Colonic mucosa (tissue), 4 donors: ENCODE data around the gene STRBP. TPM values are rescaled to one million over a fixed set of nuclear protein-coding genes. Genes with fewer than 3 reads are reported as not detected.
"Not testable (repeated sequence)": the region's sequence is repeated elsewhere in the genome, so short reads cannot be mapped to it uniquely, and the experiment has no call there.

Experiments
- DNase-seq: peaks from one replicate; pipeline ENCODE4 v3.0.0-alpha.2; 2020
- H3K27ac ChIP-seq: fragments of 200-600 bp; one replicate; pipeline ENCODE4 v1.8.0; 2021
- H3K27me3 ChIP-seq: fragments of 200-600 bp; one replicate; pipeline ENCODE4 v1.8.0; 2021
- H3K36me3 ChIP-seq: fragments of 200-600 bp; one replicate; pipeline ENCODE4 v1.8.0; 2021
- H3K4me1 ChIP-seq: fragments of 200-600 bp; one replicate; pipeline ENCODE4 v1.8.0; 2021; ENCODE audit warnings: mild to moderate bottlenecking
- H3K4me3 ChIP-seq: fragments of 200-600 bp; one replicate; pipeline ENCODE4 v1.8.0; 2021
- H3K9ac ChIP-seq, 2 donors: one replicate each; pipeline ENCODE4 v1.7.0; 2013; ENCODE audit warnings: control low read depth in 2 of 2, low read depth in 2 of 2, low read length in 2 of 2
- H3K9me3 ChIP-seq: fragments of 200-600 bp; one replicate; pipeline ENCODE4 v1.8.0; 2021
- intact Hi-C: fragments of 100-400 bp; cut with DNase I; formaldehyde crosslinking; loops from one replicate; pipeline ENCODE4 v1.14.1; 2022
- total RNA-seq, 2 donors: library from RNA; stranded (reverse); fragmentation: NEBNext Ultra II Directional in 1 of 2; extraction: Animal tissue kit (Norgen Biotek cat#: 25700) in 1 of 2; gene quantifications; one replicate each; pipeline ENCODE4 v1.2.1, GENCODE V29; 2021
- TF ChIP-seq, protein P1 (sequence below): fragments of 200-600 bp; IDR thresholded peaks from one replicate; pipeline ENCODE4 v1.8.0; 2022; ENCODE audit warnings: antibody characterized with exemption, mild to moderate bottlenecking
- donor health status: healthy.
- donor health status: DM: no; HTN: no; CAD: no.
- donor health status: DM: no; HTN: no; CAD: no.

Gene STRBP
- total RNA-seq, 2 donors from 2014 or later: 37.5 to 53.5 TPM

DNA sequence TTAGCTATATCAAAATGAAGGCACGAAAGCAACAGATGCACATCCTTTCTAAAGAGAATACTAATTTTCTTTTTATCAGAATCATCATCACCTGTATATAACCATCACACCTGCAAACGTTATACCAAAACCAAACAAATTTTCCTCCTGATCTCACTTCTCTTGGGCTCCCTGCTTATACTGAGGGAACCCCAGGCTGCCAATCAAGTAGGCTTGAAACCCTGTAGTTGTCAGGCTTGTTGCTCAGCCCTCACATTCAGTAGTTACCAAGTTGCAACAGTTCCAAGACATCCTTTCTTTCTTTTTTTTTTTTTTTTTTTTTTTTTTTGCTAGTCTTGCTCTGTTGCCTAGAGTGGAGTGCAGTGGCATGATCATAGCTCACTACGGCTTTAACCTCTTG, 12.7 kb downstream of the STRBP start:
- H3K27me3 ChIP-seq: no peaks in the 10 kb centered on the region
- intact Hi-C loops: no loop called here
- no peak for DNase-seq
- no peak overlapping the region for H3K27ac ChIP-seq
- no peak overlapping the region for H3K9ac ChIP-seq
- peaks cover 3% of the 10 kb centered on the region for H3K4me1 ChIP-seq
- TF ChIP-seq, protein P1, sequence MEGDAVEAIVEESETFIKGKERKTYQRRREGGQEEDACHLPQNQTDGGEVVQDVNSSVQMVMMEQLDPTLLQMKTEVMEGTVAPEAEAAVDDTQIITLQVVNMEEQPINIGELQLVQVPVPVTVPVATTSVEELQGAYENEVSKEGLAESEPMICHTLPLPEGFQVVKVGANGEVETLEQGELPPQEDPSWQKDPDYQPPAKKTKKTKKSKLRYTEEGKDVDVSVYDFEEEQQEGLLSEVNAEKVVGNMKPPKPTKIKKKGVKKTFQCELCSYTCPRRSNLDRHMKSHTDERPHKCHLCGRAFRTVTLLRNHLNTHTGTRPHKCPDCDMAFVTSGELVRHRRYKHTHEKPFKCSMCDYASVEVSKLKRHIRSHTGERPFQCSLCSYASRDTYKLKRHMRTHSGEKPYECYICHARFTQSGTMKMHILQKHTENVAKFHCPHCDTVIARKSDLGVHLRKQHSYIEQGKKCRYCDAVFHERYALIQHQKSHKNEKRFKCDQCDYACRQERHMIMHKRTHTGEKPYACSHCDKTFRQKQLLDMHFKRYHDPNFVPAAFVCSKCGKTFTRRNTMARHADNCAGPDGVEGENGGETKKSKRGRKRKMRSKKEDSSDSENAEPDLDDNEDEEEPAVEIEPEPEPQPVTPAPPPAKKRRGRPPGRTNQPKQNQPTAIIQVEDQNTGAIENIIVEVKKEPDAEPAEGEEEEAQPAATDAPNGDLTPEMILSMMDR: no peak
- H3K9me3 ChIP-seq: no peaks in the 10 kb centered on the region
- H3K4me3 ChIP-seq: no peak overlapping the region
- H3K36me3 ChIP-seq: no peaks in the 10 kb centered on the region

DNA sequence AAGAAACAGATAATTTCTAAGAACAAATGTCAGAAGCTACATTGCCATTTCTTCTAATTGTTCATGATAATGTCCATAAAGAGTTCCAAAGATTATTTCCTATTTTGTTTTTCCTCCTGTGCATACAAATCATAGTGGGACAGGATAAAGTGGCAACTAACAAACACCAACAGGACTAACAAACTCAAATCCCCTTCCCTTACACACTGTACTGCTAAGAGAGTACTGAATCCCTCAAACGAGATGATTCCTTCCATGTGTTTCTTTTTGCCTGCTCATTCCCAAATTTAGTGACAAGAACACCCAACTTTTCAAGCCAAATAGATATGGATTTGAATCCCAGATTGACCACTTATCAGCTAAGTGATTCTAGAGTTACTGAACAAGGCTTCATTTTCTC, 15.2 kb downstream of the STRBP start:
- Histone ChIP-seq H3K9me3 (no peaks in the 10 kb centered on the region), H3K4me3 (no peak overlapping the region), H3K4me1 (peaks cover 3% of the 10 kb centered on the region), H3K27me3 (no peaks in the 10 kb centered on the region), H3K9ac (no peak overlapping the region), H3K36me3 (no peaks in the 10 kb centered on the region), H3K27ac (no peak overlapping the region)
- intact Hi-C loops: no loop called here
- no peak for DNase-seq
- TF ChIP-seq, protein P1: no peak

DNA sequence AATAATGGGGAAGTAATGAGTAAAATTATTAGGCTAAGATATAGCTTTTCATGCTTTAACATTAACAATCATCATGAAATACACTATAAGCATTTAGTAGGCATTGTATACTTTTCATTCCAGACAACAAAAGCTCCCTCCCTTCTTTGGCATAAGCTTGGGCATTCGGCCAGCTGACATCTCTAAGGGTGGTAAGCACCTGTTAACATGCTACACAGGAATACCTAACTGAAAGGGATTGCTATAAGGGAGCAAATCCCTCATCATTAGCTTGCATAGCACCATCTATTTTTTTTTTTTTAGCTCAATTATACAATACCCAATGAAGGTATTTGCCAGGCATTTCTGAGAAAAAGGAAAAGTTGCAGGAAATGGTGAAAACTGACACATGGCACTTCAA, 16.6 kb downstream of the STRBP start:
- intact Hi-C loops: no loop called here
- TF ChIP-seq, protein P1: no peak

DNA sequence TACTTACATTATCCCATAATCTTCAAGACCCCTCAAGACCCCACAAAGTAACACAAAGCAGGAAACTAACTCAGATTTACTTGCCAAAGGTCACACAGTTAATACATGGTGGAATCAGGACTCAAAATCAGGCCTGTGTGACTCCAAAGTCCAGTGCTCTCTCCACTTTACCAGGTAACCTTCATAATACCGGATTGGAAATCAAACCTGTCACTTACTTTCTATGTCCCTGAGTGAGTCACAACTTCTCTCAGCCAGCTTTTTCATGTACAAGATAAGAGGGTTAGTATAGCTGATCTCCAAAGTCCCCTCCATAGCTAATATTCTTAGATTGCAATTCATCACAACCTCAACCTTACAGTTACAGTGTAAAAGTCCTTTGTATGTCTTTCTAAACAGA, 17.1 kb downstream of the STRBP start:
- peaks cover 3% of the 10 kb centered on the region for H3K4me1 ChIP-seq
- no peak for DNase-seq
- H3K9ac ChIP-seq: no peak overlapping the region
- H3K4me3 ChIP-seq: no peak overlapping the region
- TF ChIP-seq, protein P1: no peak
- H3K27ac ChIP-seq: peak overlapping the region; percentile 13
- intact Hi-C loops: no loop called here
- H3K9me3 ChIP-seq: no peaks in the 10 kb centered on the region
- H3K36me3 ChIP-seq: no peaks in the 10 kb centered on the region
- H3K27me3 ChIP-seq: no peaks in the 10 kb centered on the region

More for the DNA sequence above, 16.6 kb downstream of the STRBP start:
- Histone ChIP-seq H3K9me3 (no peaks in the 10 kb centered on the region), H3K36me3 (no peaks in the 10 kb centered on the region), H3K4me1 (peaks cover 3% of the 10 kb centered on the region), H3K27ac (peak overlapping the region; percentile 13), H3K27me3 (no peaks in the 10 kb centered on the region), H3K9ac (no peak overlapping the region), H3K4me3 (no peak overlapping the region)
- peak; percentile 33 for DNase-seq

DNA sequence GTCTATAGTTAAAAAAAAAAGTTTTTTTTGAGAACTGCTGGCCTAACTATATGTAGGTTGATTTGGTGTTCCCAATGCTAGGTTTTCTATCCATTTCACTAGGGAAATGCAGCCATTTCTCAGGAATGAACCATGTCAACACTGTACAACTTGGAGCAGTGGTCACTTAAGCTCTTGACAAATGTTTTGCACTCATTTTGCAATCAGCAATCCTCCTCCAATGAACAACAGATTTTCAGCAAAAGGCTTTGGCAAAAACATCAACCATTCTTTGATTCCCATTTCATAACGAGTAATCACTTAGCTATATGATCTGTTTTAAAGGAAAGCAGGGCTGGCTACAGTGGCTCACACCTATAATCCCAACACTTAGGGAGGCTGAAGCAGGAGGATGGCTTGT, 17.9 kb downstream of the STRBP start:
- TF ChIP-seq, protein P1: no peak
- Histone ChIP-seq H3K4me1 (peaks cover 3% of the 10 kb centered on the region), H3K27ac (no peak overlapping the region), H3K27me3 (no peaks in the 10 kb centered on the region), H3K9ac (no peak overlapping the region), H3K9me3 (no peaks in the 10 kb centered on the region), H3K4me3 (no peak overlapping the region), H3K36me3 (no peaks in the 10 kb centered on the region)
- intact Hi-C loops: no loop called here
- no peak for DNase-seq

DNA sequence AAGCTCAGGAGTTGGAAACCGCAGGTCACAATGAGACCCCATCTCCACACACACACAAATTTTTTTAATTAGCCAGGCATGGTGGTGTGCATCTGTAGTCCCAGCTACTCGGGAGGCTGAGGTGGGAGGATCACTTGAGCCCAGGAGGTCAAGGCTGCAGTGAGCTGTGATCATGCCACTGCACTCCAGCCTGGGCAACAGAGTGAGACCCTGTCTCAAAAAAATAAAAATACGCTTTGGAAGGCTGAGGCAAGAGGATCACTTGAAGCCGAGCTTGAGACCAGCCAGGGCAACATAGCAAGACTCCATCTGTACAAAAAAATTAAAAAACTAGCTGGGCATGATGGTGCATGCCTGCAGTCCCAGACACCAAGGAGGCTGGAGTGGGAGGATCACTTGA, 19.2 kb downstream of the STRBP start:
- H3K27ac ChIP-seq, intact Hi-C loops, H3K27me3 ChIP-seq, H3K4me1 ChIP-seq, H3K9me3 ChIP-seq, H3K4me3 ChIP-seq, H3K9ac ChIP-seq, DNase-seq, H3K36me3 ChIP-seq: not testable (repeated sequence)
